Activated gamma-delta T cell (primary cell): ENCODE results near the gene CLCN2.

ENCODE experiments used
- DNase-seq: peaks from one replicate; lab custom pipeline; 2025; lab: John Stamatoyannopoulos, UW

Gene CLCN2

DNA sequence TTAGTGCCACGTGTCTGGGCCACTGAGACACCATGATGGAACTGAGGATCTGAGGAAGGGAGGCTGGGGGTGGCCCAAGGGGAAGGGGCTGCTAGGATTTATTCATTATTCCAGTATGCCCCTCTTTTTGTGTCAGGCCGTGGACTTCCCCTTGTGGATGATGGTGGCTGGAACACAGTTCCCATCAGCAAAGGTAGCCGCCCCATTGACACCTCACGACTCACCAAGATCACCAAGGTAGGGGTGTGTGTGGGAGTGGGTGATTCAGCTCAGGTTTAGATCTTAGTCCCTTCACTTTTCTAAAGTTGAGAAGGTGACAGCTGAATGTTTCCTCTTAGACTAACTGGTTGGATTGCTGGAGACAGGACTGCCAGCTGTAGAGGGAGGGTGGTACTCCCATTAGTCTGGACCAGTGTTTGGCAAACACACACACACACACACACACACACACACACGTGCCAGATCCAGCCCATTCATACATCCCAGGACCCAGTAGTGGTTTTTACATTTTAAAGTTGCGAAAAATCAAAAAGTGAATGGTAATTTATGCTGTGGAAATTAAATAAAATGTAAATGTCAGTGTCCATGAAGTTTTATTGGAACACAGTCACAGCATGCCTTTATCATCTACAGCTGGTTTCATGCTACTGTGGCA lies 35.6 kb downstream of the CLCN2 start:
- DNase-seq: no peak

DNA sequence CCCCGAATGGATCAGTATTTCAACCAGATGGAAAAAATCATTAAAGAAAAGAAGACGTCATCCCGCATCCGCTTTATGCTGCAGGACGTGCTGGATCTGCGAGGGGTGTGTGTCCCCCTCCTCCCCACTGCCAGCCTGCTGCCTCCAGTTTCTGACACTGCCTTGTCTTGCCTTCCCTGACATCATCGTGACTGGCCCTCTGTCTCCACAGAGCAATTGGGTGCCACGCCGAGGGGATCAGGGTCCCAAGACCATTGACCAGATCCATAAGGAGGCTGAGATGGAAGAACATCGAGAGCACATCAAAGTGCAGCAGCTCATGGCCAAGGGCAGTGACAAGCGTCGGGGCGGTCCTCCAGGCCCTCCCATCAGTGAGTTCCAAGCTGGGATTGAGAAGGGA lies 36.1 kb downstream of the CLCN2 start:
- no peak for DNase-seq

DNA sequence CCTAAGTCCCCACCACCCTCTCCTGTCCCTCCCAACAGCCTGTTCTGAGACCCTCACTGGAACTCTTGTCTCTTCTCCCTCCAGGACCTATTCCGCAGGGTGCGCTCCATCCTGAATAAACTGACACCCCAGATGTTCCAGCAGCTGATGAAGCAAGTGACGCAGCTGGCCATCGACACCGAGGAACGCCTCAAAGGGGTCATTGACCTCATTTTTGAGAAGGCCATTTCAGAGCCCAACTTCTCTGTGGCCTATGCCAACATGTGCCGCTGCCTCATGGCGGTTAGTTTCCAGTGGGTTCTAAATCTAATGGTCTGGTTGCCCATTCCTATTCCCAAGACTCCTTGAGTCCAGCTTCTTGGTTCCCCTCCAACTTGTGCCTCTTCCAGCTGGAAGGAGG lies 37.7 kb downstream of the CLCN2 start:
- DNase-seq: no peak

DNA sequence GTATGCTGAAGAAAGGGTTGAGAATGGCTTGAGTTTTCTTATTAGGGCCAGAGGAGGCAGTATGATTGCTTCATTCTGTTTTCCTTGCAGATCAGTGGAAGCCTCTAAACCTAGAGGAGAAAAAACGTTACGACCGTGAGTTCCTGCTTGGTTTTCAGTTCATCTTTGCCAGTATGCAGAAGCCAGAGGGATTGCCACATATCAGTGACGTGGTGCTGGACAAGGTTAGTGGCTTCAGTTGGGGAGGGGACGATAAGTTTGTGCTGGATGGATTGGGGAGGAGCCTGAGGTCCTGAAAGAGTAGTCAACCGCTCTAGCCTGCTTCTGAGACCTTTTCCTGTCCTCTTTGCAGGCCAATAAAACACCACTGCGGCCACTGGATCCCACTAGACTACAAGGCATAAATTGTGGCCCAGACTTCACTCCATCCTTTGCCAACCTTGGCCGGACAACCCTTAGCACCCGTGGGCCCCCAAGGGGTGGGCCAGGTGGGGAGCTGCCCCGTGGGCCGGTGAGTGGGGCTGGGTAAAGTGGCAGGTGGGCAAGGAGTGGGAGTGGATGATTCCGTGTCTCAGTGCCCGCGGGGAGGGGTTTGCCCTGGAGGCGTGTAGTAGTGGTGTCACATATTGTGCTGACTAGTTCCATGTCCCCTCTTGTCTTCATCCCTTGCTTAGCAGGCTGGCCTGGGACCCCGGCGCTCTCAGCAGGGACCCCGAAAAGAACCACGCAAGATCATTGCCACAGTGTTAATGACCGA lies 38.5 kb downstream of the CLCN2 start:
- no peak for DNase-seq

DNA sequence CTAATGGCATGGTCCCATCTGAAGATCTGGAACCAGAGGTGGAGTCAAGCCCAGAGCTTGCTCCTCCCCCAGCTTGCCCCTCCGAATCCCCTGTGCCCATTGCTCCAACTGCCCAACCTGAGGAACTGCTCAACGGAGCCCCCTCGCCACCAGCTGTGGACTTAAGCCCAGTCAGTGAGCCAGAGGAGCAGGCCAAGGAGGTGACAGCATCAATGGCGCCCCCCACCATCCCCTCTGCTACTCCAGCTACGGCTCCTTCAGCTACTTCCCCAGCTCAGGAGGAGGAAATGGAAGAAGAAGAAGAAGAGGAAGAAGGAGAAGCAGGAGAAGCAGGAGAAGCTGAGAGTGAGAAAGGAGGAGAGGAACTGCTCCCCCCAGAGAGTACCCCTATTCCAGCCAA lies 39.7 kb downstream of the CLCN2 start:
- no peak for DNase-seq

DNA sequence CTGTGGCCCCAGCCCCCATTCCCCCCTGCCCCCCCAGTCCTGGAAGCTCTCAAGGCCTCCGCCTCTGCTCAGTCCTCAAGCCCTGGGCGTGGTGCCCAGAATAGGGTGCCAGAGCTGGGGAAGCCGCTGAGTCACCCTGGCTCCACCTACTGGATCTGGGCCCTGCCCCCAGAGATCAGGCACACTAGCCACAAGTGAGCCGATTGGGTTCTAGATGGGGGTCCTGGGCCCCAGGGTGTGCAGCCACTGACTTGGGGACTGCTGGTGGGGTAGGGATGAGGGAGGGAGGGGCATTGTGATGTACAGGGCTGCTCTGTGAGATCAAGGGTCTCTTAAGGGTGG lies 41.3 kb downstream of the CLCN2 start:
- no peak for DNase-seq

DNA sequence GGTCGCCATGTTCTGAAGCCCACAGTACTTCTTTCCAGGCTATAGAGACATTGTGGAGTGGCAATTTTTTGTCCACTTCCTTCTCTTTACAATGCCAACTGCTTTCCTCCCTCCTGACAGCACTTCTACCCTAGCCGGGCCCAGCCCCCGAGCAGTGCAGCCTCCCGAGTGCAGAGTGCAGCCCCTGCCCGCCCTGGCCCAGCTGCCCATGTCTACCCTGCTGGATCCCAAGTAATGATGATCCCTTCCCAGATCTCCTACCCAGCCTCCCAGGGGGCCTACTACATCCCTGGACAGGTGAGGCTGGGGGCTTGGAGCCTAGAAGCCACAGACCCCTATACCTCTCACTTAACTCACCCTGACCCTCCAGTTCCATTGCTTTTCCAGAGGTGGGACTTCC lies 44.2 kb downstream of the CLCN2 start:
- no peak for DNase-seq

DNA sequence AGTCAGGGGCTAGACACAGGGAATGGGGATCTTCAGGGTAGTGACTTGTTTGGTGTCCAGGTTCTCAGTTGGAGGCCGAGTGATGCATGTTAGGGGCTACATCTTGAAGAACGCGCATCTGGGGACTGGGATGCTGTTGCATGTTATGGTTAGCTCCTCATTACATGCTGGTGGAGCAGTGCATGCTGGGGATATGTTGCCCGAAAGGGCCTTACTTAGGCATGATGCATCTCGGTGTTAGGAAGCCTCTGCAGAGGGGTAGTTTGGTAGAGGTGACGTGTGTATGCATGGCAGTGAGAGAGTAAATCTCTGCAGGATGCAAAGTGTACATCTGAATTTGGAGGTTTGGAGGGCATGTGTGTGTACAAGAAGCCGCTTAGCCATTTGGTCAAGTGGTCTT lies 44.6 kb downstream of the CLCN2 start:
- no peak for DNase-seq

DNA sequence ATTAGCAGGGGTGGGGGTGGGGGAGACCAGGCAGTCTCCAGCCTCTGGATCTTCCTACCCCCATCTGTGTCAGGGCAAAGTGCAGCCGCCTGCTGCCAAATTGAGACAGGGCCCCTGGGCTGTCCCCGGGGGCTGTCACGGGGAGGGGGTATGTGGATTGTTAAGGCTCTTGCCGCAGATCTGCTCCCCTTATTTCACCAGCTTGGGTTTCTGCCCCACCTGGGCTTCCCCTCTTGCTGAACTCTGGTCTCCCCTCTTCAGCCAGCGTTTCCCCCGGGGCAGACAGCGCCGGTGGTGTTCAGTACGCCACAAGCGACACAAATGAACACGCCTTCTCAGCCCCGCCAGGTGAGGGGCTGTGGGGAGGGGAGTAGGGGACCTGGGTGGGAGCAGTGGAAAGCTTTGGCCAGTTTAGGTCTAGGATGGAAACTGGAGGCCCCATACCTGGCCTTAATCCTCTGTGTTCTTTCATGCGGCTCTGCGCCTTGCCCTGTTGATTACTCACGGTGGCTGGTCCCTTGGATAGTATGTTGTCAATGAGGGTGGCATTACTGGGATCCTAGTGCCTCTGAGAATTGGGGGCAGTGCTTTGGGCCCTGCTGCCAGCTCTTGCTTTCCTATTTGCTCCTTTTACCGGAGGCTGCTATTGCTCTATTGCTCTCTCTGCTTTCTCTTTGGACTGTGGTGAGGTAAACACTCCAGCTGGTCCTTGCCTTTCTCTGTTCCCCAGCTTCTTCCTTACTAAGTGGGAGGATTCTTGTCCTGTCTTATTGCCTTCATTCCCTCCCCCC lies 45.3 kb downstream of the CLCN2 start:
- no peak for DNase-seq

DNA sequence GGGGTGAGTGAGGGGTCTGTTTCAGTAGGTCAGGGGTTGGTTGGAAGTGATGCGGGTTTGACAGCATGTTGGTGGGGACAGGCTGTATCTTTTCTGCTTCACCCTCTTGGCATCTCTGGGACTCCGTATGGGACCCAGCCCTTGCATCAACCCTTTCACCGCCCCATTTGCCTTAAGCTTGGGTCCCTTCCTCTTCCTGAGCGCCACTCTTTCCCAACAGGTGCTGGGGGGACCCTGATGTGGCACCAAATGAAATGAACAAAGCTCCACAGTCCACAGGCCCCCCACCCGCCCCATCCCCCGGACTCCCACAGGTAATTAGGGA lies 45.9 kb downstream of the CLCN2 start:
- no peak for DNase-seq

DNA sequence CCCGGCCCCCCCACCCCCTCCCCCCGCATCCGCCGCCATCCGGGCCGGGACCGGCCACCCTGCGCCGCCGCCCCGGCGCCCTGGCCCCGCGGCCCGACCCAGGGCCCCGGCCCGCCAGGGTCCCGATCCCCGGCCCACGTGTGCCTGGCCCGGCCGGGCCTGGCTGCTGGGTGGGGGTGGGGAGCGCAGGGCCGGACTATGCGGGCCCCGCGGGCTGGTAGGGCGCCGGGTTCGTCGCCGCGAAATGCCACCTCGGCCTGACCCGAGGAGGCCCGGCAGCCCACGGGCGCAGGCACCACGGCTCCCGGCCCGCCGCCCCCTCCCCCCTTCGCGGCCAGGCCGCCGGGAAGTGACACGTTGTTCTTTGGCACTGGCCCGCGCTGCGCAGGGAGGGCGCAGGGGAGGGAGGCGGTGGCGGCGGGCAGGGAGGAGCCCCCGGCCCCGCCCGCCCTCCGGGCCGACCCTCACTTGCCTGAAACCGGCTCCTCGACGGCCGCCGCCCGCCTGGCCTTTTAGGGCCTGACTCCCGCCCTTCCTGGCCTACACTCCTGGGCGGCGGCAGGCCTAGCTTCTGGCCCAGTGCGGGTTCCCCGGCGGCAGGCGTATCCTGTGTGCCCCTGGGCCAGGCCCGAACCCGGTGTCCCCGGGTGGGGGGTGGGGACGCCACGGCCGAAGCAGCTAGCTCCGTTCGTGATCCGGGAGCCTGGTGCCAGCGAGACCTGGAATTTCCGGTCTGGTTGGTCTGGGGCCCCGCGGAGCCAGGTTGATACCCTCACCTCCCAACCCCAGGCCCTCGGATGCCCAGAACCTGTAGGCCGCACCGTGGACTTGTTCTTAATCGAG lies 46.5 kb downstream of the CLCN2 start:
- peak; percentile 79 for DNase-seq

DNA sequence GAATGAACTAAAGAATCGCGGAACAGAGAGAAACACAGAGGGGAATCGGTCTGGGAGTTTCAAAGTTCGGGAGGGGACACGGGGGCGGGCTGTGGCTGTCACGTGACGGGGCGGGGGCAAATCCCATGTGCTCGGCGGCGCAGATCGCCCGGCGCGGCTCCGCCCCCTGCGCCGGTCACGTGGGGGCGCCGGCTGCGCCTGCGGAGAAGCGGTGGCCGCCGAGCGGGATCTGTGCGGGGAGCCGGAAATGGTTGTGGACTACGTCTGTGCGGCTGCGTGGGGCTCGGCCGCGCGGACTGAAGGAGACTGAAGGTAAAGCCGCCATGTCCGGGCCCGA lies 47.1 kb downstream of the CLCN2 start, which contains the start of gene EIF4G1:
EIF4G1 (plus strand) TSS at position 244 of the 337 bp plus-strand sequence. CDS start 1,191 bp downstream, outside the sequence.
- DNase-seq: peak; percentile 91

DNA sequence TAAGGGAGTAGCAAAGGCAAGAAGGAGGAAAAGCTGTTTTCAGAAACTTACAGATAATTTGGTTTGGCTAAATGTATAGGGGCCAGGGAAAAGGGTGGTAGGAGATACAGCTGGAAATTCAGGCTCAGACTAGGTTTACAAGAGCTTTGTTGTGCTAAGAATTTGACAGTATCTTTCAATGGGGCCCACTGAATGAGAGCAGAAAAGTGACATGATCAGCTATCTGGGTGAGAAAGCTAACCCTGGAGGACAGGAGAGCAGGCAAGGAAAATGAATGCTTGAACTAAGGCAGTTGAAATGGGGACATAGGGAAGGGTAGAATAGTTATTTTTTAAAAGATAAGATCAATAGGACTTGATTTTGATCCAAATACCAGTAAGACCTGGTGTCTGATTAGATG lies 49.8 kb downstream of the CLCN2 start:
- no peak for DNase-seq

DNA sequence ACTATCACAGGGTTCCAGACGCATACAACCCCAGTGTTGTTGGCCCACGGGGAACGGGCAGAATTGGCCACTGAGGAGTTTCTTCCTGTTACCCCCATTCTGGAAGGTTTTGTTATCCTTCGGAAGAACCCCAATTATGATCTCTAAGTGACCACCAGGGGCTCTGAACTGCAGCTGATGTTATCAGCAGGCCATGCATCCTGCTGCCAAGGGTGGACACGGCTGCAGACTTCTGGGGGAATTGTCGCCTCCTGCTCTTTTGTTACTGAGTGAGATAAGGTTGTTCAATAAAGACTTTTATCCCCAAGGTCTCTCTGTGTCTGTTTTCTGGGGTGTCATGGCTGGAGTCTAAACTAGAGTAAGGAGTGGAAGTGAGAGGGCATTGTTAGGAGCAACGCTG lies 52.7 kb downstream of the CLCN2 start:
- DNase-seq: no peak

DNA sequence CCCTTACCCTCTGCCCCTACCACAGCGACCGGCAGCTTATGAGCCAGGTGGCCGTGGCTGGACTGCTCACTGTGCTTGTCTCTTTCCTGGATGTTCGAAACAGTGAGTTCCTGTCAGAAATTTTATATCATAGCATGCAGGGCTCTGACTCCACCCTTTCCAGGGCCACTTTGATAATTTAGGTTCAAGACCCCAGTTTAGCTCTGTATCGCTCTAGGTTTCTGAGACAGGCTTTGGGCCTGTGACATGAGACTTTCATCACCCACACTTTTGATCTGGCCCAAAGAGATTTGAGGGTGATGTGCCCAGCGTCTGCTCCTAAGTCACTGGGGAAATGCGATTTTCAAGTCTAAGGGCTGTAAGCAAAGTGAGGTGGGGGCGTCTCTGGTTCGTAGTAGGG lies 53.5 kb downstream of the CLCN2 start:
- DNase-seq: no peak

DNA sequence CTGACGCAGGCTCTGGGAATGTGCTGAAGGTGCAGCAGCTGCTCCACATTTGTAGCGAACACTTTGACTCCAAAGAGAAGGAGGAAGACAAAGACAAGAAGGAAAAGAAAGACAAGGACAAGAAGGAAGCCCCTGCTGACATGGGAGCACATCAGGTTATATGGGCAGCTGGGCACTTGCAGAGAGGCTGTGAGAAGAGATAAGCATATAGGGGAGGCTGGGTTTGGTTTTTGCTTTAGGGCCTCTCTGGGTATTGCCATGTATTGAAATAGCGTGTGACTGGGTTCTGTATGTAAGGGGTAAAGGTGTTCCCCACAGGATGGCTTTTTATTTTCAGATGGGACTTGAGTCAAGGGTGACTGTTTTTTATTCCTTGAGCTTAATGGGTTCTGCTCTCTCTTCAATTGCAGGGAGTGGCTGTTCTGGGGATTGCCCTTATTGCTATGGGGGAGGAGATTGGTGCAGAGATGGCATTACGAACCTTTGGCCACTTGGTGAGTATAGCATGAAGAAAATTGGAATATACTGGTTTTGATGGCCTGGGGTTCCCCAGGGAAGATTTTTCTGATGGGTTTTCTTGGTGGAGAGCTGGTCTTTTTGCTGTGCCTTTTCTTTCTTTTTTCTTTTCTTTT lies 54.9 kb downstream of the CLCN2 start:
- DNase-seq: no peak

DNA sequence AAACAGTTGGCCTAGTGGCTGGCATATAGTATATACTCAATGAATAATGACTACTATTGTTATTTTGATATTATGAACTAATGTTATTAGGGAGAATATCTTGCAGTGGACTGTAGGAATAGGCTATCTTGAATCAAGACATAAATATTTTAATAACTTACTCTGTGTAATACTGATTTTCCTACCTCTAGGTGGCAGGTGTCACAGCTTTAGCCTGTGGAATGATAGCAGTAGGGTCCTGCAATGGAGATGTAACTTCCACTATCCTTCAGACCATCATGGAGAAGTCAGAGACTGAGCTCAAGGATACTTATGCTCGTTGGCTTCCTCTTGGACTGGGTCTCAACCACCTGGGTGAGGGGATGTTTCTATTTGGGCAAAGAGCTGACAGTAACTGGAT lies 55.8 kb downstream of the CLCN2 start:
- DNase-seq: no peak

DNA sequence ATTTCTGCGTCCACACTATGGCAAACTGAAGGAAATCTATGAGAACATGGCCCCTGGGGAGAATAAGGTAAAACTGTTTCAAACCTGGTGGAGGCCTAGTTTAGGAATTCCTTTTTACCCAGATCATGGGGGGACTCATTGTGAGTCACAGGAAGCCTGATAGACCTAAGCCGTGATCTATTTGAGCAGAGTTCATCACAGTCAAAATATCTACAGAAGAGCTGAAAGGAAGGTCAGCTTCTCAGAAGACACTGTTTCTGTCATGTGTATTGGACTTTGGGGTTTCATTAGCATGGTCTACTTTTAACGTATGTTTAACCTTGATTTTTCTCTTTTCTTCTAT lies 61.1 kb downstream of the CLCN2 start:
- no peak for DNase-seq

DNA sequence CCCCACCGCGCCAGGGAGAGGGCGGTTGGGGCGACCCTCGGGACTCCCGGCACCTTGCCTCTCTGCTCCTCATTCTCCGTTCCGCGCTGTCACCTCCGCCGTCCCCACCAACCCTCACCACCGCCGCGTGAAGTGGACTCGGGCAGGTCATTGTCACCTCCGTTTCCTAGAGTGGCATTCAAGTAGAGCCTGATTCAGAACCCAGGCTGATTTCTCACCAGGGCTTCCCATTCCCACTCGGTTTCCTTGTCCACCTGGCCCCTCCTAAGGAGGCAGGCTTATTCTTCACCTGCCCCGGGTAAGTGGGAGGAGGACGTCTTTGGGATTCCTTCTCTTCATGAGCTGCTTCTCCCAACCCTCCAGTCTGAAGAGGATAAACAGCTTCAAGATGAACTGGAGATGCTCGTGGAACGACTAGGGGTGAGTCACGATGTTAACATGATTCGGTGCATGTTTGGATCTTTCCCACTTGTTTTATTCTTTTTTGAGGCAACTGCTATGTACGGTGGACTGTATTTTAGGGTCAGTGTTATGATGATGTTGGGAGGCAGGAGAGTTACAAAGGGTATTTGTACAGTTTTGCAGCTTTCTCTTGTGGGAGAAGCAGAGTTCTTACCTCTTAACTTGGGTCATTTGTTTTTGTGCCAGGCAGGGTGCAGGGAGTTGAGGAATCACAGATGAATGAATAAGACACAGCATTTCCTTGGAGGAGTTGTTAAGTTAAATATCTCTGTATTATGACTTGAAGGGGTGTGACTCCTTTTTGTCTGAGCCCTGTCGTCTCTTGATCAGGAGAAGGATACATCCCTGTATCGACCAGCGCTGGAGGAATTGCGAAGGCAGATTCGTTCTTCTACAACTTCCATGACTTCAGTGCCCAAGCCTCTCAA lies 61.7 kb downstream of the CLCN2 start:
- DNase-seq: no peak

DNA sequence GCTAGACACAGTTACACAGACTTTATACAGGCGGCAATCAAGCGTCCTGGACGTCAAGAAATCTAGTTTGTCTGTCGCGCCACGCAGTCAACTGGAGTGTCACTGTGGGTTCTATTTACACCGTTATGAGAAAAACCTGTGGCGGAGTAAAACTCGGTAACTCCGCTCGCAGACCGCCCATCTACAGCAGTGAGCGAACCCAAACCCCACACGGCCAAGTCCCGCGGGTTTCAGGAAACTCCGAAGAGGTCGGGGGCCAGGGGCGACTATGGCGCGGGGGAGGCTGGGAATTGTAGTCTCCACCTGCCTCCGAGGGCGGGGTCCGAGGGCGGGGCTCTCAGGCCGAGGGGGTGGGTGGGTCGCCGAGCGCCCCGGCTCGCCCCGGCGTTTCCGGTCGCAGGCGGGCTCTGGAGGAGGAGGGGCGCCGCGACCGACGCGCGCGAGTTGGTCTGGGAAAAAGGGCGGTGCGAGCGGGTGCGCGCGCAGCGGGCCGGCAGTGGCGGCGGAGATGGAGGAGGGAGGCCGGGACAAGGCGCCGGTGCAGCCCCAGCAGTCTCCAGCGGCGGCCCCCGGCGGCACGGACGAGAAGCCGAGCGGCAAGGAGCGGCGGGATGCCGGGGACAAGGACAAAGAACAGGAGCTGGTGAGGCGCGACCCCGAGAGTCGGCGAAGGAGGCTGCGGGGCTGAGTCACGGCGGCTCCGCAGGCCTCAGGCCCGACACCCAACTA lies 62.5 kb downstream of the CLCN2 start, which contains the start of gene PSMD2:
PSMD2 (plus strand) TSS at position 483 of the 729 bp plus-strand sequence; CDS start at position 509, 26 bp downstream.
- peak; percentile 97 for DNase-seq
